ENCODE measurements around the gene TMEFF2. TPM values are rescaled to one million over a fixed set of nuclear protein-coding genes. Genes with fewer than 3 reads are reported as not detected.

The TMEFF2 gene
- total and polyA plus RNA-seq, 2 experiments from 2014 or later = 0.15 to 1.3 TPM

DNA sequence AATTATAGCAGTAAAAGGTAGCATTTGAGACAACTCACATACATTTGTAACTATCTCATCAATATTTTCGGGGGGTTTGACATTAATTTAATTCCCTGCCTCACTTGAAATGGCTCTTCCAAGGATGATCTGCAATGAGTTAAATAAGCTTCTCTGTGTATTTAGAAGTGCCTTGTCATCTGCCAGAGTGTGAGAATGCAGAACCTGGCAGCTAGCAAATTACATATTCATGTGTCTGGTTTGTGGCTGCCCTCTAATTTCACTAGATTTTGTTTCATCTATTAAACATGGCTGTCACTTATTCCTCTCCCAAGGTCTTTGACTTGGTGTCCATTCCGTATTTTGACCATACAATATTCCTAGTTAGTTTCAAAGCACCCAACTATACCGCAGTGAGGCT, 189.5 kb downstream of the TMEFF2 start:
- no peaks in the 10 kb centered on the region for H3K27me3 ChIP-seq
- no peak overlapping the region for H3K27ac ChIP-seq
- TF ChIP-seq, protein P1, sequence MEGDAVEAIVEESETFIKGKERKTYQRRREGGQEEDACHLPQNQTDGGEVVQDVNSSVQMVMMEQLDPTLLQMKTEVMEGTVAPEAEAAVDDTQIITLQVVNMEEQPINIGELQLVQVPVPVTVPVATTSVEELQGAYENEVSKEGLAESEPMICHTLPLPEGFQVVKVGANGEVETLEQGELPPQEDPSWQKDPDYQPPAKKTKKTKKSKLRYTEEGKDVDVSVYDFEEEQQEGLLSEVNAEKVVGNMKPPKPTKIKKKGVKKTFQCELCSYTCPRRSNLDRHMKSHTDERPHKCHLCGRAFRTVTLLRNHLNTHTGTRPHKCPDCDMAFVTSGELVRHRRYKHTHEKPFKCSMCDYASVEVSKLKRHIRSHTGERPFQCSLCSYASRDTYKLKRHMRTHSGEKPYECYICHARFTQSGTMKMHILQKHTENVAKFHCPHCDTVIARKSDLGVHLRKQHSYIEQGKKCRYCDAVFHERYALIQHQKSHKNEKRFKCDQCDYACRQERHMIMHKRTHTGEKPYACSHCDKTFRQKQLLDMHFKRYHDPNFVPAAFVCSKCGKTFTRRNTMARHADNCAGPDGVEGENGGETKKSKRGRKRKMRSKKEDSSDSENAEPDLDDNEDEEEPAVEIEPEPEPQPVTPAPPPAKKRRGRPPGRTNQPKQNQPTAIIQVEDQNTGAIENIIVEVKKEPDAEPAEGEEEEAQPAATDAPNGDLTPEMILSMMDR (IDR thresholded peaks at IDR 0.05; ENCODE audit: low read depth, low read length) = no peak
- H3K4me3 ChIP-seq = no peak overlapping the region
- H3K4me1 ChIP-seq (ENCODE audit: low read depth) = peaks cover 4% of the 10 kb centered on the region
- no peak for DNase-seq (ENCODE audit: low read depth in 1 of 2, low spot score in 1 of 2)
- no peaks in the 10 kb centered on the region for H3K36me3 ChIP-seq
- no peaks in the 10 kb centered on the region for H3K9me3 ChIP-seq (ENCODE audit: low read depth)

DNA sequence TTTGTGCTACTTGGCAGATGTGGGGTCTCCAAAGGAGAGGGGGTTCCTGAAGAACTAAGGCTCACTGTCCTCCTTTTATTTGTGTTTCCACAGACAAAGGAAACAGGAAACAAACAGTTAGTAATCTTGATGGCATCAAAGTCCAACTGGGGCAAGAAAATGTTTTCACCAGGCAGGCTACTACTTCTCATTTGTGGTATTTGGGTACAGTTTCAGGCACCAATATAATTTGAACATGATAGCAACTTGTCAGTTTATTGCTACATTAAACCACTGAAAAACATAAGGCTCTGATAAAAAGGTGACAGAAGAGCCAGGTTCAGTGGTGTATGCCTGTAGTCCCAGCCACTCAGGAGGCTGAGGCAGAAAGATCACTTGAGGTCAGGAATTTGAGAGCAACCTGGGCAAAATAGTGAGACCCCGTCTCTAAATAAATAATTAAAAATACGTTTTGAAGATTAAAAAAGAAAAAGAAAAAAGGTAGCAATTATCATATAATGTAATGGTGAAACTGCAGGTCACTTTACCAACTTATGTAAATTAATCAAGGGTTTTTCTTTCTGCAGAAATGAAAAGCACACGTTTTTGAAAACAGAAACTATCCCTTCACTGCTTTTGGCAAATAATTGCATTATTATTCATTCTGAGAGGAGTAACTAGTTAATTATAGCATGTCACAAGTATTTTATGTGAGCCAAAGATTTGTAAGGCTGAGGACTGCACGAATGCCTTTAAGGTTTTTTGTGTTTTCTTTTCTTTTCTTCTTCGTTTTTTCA, 190.4 kb downstream of the TMEFF2 start:
- Histone ChIP-seq H3K4me3 (no peak overlapping the region), H3K27me3 (no peaks in the 10 kb centered on the region), H3K27ac (no peak overlapping the region), H3K36me3 (no peaks in the 10 kb centered on the region), H3K4me1 (ENCODE audit: low read depth) (peaks cover 4% of the 10 kb centered on the region), H3K9me3 (ENCODE audit: low read depth) (no peaks in the 10 kb centered on the region)
- no peak for DNase-seq (ENCODE audit: low read depth in 1 of 2, low spot score in 1 of 2)
- TF ChIP-seq, protein P1 (IDR thresholded peaks at IDR 0.05; ENCODE audit: low read depth, low read length) = no peak

DNA sequence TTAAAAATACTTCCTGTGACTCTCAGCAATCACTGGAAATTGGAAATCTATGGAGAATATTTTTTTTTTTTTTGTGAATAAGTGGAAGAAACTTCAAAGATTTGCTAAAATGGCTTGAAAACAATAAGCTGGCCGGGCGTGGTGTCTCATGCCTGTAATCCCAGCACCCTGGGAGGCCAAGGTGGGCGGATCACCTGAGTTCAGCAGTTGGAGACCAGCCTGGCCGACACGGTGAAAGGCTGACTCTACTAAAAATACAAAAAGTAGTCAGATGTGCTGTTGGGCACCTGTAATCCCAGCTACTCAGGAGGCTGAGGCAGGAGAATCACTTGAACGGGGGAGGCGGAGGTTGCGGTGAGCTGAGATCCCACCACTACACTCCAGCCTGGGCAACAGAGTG, 192.3 kb downstream of the TMEFF2 start:
- Histone ChIP-seq H3K9me3 (ENCODE audit: low read depth) (no peaks in the 10 kb centered on the region), H3K27ac (no peak overlapping the region), H3K36me3 (no peaks in the 10 kb centered on the region), H3K4me1 (ENCODE audit: low read depth) (peaks cover 4% of the 10 kb centered on the region), H3K27me3 (no peaks in the 10 kb centered on the region), H3K4me3 (no peak overlapping the region)
- DNase-seq (ENCODE audit: low read depth in 1 of 2, low spot score in 1 of 2) = no peak
- TF ChIP-seq, protein P1 (IDR thresholded peaks at IDR 0.05; ENCODE audit: low read depth, low read length) = no peak

DNA sequence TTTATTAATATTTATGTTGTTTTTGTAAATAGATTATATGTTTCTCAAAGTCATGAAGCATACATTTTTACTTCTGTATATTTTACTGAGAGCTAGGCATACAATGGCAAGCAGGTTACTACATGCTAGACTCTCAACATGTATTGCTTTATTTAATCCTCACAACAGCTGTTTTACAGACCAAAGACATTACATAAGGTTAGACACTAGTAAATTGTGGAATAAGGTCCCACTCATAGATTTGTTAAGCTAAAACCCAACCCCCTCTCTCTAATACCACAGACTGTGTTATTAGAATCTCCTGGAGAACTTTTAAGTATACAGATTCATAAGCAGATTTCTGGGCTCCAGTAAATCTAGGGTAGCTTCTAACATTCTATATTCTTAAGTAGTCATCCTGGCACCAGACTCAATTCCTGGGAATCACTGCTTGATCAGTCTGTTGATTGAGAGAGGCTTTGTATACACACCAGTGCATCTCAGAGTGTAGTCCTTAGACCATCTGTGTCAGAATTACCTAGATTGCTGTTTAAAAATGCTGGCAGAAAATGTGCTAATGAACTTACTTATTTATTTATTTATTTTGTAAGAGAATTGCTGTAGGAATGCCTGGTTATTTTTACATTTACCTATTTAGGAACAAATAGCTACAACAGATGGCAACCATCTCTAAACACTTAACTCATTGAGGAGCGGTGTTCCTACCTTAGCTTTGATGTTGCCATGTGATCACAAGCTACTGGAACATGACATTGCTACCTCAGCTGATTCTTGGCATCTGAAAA, 194.3 kb downstream of the TMEFF2 start:
- Histone ChIP-seq H3K36me3 (no peaks in the 10 kb centered on the region), H3K27ac (no peak overlapping the region), H3K9me3 (ENCODE audit: low read depth) (no peaks in the 10 kb centered on the region), H3K4me1 (ENCODE audit: low read depth) (peaks cover 4% of the 10 kb centered on the region), H3K27me3 (no peaks in the 10 kb centered on the region), H3K4me3 (no peak overlapping the region)
- TF ChIP-seq, protein P1 (IDR thresholded peaks at IDR 0.05; ENCODE audit: low read depth, low read length) = no peak
- no peak for DNase-seq (ENCODE audit: low read depth in 1 of 2, low spot score in 1 of 2)

DNA sequence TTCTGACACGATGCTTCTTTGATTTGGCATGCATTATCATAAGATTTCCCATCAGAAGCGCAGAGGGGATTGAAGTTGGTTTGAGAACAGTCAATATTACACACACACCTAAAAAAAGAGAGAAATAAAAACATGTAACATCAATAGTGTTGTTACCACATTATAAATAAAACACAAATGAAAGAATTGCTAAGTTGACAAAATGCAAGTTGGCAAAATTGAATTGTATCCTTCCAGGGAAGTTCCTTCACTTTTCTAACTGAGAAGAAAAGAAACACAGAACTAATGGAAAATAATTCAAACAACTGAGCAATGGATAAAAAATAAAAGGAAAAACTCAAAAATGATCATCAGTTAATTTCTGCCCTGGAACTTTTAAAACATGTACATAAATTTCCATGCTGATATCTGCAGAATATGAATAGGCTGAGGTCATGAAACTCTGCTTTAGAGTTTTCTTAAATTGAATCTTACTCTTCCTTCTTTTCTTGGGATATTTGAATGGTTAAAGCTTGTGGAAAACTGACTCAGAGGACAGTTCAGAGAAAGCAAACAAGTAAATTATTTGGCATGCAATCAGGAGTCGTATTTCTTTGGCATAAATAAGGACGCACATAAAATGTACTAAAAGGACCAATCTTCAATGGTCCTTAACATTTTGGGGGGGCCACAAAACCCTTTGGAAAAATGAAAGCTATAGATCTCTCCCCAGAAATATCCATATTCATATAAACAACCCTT, 195.5 kb downstream of the TMEFF2 start:
- no peak for DNase-seq (ENCODE audit: low read depth in 1 of 2, low spot score in 1 of 2)
- H3K9me3 ChIP-seq (ENCODE audit: low read depth) = no peaks in the 10 kb centered on the region
- H3K27me3 ChIP-seq = no peaks in the 10 kb centered on the region
- H3K27ac ChIP-seq = no peak overlapping the region
- no peak overlapping the region for H3K4me3 ChIP-seq
- H3K4me1 ChIP-seq (ENCODE audit: low read depth) = no peaks in the 10 kb centered on the region
- no peaks in the 10 kb centered on the region for H3K36me3 ChIP-seq
- TF ChIP-seq, protein P1 (IDR thresholded peaks at IDR 0.05; ENCODE audit: low read depth, low read length) = no peak

Measured in cardiac muscle cell (in vitro differentiated cells and primary cell).